GM21367 (cell line): ENCODE data around the gene MOSMO.

ENCODE experiments used
- ATAC-seq: cut with Tn5 transposase; IDR thresholded peaks from one replicate; pipeline ENCODE4 v1.9.1; 2021; ENCODE audit not compliant: unreplicated experiment

The MOSMO gene

DNA sequence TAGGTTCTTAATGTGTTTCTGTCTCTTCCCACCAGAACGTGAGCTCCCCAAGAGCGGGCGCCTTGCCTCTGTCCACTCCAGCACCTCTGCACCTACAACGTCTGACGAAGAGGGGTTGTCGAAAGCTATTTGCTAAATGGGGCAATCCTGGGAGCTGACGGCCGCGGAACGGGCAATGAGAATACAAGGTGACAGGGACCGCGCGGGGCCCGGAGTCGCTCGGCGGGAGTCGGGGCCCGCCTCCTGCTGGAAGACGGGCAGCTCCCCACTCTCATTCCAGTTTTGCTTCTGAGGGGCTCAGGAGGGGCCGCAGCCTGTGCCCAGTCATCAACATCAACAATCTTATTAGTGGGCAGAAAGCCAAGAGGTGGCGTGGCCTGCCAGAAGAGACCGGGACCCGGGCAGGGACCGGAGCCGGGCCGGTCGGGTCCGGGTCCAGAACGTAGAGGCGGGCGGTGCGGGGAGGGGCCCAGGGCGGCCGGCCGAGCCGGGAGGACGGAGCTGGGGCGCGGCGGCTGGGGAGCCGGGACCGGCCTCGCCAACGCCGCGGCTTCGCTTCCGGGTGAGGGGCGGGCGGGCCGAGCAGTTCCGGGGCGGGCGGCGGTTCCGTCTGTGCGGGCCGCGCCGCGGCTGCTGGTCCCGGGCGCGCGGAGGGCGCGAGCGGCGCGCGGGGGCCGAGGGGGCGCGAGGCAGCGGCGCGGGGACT, at the start of gene MOSMO:
TSS of gene MOSMO (plus strand) at position 603 of the 706 bp plus-strand sequence. CDS start 191 bp downstream, outside the sequence.
- no peak for ATAC-seq

DNA sequence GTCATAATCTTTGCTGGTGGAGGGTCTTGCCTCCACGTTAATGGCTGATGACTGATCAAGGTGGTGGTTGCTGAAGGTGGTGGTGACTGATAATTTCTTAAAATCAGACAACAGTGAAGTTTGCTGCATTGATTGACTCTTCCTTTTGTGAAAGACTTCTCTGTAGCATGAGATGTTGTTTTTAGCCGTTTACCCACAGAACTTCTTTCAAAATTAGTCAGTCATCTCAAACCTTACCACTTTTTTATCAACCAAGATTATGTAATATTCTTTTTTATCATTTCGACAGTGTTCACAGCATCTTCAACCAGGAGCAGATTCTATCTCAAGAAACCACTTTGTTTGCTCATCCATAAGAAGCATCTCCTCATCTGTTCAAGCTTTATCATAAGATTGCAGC, 48.9 kb upstream of the MOSMO start:
- ATAC-seq = no peak

DNA sequence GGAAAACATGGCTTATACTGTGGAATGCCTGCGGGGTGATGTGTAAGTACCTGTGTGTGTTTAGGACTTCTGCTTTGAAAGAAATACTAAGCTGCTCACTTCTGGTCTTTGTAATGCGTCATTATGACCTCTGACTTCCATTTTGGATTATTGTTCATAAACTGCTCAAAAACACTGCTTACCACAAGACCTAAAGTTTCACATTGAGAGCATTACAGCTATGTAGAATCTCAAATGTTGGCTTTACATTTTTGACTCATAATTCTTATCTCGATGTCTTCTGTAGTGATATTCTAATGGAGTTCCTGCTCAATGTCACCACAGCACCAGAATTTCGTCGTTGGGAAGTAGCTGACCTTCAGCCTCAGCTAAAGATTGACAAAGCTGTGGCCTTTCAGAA, 45.4 kb upstream of the MOSMO start:
- no peak for ATAC-seq

DNA sequence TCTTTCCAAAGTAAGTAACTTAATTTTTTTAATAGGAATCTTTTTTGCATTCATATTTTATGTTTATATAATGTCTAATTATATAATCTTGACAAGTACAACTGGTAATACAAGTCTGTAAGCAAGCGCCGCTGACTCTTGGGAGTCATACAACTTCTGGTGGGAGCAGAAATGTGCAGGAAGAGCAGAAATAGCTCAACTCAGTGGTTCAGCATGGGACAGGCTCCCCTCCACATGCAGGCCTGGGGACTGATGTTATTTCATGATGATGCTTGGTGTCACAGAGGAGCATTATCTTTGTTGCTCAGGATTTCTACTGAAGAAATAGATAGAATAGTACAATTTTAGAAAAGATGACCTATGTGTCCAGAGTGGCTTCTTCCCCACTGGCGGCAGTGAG, 44.0 kb upstream of the MOSMO start:
- ATAC-seq = no peak

DNA sequence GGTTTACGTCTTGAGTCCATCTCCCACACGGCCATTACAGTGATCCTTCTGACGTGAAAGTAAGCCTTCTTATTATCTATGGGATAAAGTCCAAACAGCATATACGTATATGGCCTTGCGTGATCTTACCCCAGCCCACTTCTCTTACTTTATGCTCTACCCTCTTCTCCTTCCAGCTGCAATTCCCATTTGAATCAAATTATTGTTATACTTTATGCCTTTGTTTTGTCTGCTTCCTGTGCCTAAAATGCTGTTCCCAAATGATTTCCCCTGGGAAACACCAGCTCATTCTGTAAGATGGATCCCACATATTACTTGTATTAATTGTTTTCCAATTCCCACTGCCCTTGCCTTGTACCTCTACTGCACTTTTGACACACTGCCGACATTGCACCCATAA, 43.6 kb upstream of the MOSMO start:
- no peak for ATAC-seq

DNA sequence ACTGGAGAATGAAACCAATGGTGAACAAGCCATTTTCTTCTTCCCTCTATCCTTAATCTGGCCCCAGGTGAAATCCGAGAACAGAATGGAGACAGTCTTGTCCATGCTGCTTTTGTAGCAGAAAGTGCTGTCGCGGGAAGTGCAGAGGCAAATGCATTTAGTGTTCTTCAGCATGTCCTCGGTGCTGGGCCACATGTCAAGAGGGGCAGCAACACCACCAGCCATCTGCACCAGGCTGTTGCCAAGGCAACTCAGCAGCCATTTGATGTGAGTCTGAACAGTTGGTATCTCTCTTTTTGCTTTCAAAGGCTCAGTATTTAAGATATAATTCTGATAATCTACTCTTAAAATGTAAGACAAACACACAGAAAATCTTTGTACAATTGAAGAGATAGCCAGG, 36.1 kb upstream of the MOSMO start:
- no peak for ATAC-seq

DNA sequence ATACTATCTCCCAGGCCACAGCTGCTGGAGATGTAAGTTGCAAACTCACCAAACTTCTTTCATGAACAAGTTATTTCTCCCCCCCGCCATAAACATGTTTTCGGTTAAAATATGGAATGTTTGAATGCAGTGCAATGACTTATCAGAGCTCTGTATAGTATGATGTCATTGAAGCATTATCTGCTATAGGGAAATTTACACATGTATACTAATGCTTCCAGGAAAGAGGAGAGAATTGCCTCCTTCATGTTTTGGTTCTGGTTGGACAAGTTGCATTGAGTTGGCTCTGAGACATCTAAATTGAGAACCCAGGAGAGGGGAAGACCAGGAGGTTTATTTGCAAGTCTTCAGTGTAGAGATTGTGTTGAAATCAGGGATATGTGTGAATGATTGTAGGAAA, 34.0 kb upstream of the MOSMO start:
- no peak for ATAC-seq

DNA sequence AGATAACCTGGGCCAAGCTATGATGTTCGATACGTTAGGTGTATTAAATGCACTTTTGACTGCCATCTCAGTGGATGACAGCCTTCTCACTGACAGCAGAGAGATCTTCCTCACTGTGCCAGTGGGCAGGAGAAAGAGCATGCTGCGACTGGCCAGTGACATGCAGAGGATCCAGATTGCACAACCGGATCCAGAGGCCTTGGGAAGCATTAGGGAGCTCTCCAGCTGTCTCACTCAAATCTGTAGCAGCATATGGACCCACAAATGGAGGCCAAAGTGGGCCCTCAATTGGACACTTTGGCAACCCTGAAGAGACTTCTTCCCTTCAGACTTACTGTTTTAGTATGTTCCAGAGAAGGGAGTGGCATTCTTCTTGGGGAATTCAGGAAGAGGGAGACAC, 27.9 kb upstream of the MOSMO start:
- ATAC-seq = no peak

DNA sequence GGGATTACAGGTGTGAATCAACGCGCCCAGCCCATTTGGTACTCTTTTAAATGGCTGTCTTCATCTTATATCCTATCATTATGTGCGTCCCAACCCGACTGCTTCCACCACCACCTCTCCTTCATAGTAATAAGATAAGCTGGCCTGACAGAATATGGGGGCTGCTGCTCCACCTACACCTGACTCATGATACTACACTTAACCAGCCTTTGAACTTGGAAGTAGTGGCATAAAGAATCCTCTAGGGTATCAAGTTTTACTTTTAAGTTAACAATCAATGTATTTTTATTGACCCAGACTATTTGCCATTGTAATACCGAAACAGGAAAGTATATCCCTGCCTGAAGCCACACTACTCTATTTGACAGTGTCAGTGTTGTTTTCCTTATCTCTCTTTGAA, 25.8 kb upstream of the MOSMO start:
- no peak for ATAC-seq

DNA sequence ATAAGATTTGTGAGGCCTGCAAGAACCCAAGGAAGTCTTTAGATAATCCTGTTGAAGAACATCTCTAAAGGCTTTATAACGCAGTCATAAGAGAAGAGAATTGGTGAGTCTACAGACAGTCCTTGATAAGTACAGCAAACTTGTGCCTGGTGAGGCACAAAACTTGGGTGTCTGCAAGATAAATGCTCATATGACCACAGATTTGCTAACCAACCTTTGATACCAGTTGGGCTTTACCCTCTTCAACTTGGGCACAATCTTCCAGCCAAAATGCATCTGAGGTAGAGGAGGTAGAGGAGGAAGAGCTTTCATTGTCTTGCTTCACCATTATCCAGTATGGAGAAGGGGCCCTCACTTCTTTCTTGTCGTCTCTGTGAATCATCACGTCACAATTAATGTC, 23.8 kb upstream of the MOSMO start:
- ATAC-seq = no peak

DNA sequence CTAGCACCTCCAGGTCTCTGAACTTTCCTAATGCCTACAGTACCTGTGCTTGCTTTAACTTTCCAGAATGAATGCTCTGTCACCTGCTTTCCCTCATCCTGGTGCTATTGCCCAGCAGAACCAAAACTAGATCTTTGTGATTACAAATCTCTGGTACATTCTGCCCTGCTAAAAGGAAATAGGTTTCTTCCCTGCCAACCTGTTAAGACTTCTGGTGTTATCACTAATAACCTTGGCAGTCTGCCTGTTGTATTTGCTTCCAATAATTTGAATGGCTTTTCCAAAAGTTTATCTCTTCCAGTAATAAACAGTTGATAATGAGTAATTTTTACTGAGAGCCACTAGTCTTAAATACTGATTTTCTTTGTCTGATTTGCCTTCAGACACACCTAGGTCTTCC, 22.4 kb upstream of the MOSMO start:
- ATAC-seq = no peak

DNA sequence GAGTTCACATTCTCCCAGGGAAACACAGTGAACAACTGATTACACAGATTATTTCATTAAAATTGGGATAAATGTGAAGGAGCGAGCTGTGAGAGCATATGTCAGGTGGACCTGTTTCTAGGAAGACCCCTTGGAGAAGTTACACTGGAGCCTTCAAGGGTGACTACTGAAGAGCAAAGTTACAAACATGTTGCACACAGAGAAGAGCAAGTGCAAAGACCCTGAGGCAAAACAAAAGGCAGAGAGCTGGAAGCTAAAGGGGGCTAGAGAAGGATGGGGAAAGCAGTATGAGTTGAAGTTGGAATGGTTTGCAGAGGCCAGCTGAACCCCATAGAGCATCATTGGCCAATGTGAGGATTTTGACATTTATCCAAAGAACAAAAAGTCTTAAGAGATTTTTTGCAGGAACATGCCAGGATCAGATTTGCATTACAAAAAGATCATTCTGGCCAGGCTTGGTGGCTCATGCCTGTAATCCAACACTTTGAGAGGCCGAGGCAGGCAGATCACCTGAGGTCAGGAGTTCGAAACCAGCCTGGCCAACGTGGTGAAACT, 21.1 kb upstream of the MOSMO start:
- ATAC-seq = no peak

DNA sequence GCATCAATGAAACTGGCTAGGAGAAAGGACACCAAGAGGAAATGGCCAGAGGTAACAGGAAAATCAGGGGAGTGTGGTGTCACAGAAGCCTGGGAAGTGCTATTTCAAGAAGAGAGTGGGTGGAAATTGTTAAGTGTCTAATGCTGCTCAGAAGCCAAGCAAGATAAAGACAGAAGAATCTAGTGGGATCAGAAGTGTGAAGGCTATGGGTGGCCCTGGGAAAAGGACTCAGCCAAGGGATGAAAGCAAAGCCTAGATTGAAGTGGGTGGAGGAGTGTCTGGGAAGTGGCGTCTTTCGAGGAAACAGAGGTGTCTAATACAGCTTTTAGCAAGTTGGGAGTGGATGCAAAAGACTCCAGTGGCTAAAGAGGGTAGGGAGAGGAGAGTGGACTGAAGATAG, 20.4 kb upstream of the MOSMO start:
- no peak for ATAC-seq

DNA sequence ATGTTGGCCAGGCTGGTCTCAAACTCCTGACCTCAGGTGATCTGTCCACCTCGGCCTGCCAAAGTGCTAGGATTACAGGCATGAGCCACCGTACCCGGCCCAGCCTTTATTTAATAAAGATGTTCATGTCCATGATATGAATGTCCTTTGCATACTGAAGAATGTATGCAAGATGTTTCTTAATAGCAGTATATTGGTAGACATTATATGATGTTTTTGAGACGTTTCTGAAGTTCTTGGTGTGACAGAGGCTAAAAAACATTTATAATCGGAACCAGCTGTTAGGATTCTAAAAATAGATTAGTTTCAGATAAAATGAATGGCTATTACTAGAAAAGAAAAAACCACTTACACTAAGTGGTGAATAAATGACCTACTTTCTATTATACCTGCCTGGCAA, 18.8 kb upstream of the MOSMO start:
- no peak for ATAC-seq

DNA sequence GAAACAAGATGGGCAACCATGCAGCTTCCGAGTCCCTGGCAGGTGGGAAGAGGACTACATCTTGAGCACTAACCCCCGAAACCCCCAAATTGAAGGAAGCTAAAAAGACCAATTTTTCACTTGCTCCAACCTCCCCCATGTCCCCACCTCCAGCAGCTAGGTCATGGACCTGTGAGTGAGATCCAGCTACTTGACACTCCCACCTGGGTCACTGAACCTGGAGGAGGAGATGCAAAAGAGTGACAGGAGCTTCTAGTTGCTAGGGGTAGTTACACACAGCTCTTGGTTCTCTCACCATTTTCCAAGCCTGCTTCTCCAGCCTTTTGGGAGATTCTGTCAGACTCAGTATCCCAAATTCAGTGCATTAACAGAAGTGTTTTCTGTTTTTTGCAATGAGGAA, 18.2 kb upstream of the MOSMO start:
- ATAC-seq = no peak

DNA sequence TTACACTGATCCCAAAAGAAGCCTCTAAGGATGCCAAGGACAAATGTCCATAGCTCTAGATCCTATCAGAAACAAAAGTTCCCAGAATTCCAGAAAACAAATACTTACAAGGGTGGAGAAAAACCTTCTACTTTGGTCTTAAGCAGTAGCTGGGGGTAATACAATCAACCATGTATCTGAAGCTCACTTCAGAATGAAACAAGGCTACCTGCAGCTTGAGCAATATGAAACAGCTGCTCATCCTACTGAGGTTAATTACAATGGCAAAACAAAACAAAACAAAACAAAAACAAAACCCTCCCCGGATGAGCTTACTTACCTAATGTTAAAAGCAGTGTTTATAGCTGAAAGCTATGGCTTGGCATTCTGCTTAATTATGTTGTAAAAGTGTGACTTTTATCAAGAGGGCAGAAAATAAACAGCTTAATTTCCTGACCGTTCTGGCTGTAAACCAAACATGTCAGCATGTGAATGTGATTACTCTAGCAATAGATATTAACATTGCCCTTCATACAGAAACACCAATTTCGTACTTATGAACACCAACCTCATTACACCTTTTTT, 17.4 kb upstream of the MOSMO start:
- no peak for ATAC-seq

DNA sequence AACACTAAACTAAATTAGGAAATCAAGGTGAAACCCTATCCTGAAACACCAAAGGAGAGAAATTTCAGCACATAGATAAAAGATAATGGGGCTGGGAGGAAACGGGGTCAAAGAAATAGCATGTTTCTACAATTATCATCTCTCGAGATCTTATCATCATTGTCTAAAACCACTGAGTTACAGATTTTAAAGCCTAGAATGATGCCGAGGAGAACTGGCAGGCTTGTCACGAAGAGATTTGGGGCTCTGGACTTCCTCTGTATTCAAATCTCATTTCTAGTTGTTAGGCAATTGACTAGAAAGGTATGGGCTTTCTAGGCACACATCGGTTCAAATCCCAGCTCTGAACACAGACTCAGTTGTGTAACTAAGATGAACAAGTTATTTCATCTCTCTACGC, 16.3 kb upstream of the MOSMO start:
- no peak for ATAC-seq

DNA sequence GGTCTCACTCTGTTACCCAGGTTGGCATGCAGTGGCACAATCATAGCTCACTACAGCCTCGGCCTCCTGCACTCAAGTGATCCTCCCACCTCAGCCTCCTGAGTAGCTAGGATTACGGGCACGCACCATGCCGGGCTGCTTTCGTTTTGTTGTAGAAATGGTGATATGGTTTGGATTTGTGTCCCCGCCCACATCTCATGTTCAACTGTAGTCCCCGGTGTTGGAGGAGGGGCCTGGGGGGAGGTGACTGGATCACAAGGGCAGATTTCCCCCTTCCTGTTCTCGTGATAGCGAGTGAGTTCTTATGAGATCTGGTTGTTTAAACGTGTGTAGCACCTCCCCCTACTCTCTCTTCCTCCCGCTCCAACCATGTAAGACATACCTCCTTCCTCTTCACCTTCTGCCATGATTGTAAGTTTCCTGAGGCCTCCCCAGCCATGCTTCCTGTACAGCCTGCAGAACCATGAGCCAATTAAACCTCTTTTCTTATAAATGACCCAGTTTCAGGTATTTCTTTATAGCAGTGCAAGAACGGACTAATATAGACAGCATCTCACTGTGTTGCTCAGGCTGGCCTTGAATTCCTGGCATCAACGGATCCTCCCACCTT, 12.9 kb upstream of the MOSMO start:
- ATAC-seq = no peak

DNA sequence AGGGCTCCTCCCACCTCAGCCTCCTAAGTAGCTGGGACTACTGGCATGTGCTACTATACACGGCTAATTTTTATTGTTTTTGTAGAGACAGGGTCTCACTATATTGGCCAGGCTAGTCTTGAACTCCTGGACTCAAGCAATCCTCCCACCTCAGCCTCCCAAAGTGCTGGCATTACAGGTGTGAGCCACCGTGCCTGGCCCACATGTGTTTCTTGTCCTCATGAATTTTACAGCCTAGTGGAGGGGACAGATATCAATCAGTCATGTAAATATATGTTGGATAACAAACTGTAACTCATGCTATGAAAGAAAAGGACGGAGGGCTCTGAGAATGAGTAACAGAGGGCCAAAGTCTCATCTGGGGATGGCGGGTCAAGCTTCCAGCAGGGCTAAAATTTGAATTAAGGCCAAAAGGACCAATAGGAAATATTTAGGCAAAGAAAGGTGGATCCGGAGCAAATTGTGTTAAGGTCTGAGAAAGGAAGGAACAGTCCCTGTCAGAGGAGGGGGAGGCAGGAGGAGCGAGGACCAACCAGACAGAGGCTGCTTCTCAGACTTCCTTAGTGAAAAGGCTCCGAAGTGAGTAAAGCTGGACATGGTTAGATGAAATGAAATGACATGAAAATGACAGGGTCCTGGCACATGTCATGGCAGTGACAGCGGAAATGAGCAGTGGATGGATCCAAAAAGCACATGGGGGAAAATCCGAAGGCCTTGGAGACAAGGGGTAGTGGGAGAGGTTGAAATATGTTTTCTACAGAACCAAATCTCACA, 10.8 kb upstream of the MOSMO start:
- ATAC-seq = no peak

DNA sequence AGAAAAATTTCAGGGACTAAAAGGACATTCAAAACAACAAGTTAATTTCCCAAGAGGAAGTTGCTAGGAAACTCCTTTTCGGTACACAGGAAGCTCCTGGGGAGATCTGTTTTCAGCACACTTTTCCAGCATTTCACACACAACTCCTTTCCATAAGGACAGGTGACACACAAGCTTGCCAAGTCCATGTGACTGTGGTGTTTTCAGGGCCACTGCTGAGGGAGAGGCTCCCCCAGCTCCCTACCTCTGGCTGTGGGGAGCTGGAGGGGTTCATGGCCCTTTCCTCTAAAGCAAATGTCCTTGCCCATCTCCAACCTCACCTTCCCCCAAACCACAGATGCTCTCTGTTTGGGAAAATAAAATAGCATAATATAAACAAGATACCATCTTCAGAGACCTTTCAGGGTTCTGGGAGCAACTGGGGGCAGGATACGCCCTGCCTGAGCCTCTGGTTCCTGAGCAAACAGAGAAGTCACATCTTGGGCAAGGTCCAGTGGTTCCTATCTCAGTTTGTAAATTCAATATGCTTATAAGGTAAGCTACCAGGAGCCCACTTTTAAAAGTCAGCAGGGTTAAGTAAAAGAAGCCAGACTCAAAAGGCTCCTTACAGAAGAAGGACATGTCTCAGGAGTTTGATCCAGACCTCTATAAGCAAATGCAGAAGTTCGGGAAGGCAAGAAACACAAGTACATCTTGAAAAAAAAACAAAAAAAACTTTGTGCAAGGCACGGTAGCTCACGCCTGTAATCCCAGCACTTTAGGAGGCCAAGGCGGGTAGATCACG, 10.0 kb upstream of the MOSMO start:
- no peak for ATAC-seq

DNA sequence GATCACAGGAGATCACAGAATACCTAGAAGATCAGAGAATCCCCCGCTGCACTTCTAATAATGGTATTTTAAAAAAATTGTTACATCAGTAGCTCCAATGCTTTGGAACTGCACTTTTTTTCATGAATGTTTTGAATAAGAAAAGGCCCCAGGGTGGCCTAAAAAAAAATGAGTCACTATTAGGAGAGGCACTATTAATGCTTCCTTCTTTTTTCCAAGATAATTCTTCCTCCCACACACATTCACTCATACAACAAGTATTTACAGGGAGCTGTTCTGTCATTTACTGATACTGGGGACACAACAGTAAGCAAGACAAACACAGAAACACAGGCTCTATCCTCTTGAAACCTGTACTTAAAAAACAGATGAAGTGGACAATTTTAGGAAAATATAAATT, 6.3 kb upstream of the MOSMO start:
- no peak for ATAC-seq
